AG04449 (cell line): ENCODE data around the gene ERC2.

Source experiments
- CTCF ChIA-PET: fragments of 350-600 bp; formaldehyde crosslinking; extraction: SDS; loops from one replicate; lab custom pipeline; 2021; ENCODE audit warnings: antibody characterized with exemption; lab: Yijun Ruan, JAX
- POLR2A ChIA-PET: fragments of 400-600, 350-600 bp; formaldehyde crosslinking; extraction: SDS; loops from one replicate; lab custom pipeline; 2020; ENCODE audit warnings: antibody characterized with exemption, inconsistent platforms; lab: Yijun Ruan, JAX
- DNase-seq: peaks from one replicate; pipeline ENCODE4 v3.0.0-alpha.2; 2010; ENCODE audit warnings: low read depth, low spot score
- H3K4me3 ChIP-seq: 2 replicates; pipeline ENCODE4 v1.5.1; 2011; ENCODE audit warnings: low read depth, mild to moderate bottlenecking, control low read depth, low read length
- TF ChIP-seq, protein P1 (sequence below): IDR thresholded peaks from one replicate; pipeline ENCODE4 v1.5.1; 2011; ENCODE audit warnings: mild to moderate bottlenecking, moderate library complexity, low read length, control low read depth, inconsistent platforms; ENCODE audit not compliant: insufficient read depth; ENCODE audit errors: missing control alignments

ERC2 gene

GRCh38 chr3:55622116-55622515 lies 846.2 kb downstream of the ERC2 start:
- ChIA-PET POLR2A (no interaction called here), CTCF (interaction anchor here (1.3 kb wide), 1 partner anchor 769 kb away, joined by 3 read pairs; no protein-coding TSS in a partner anchor)

DNA sequence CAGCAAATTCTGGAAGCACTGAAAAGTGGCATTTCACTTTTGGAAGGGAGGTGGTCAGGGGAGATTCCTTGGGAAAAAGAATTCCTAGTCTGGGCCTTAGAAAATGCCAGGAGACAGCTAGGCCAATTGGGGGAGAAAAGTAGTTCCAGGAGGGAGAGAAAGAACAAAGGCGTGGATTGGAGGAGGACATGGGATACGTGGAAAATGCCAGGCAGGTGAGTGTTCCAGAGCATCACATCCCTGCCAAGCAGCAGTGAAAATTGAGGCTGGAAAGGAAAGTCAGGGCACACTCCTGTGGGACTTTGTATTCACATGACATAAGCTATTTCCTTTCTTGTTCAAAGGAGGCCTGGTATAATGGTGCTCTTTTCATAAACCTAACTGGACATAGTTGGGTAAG lies 846.6 kb downstream of the ERC2 start:
- H3K4me3 ChIP-seq = no peak overlapping the region
- no peak for DNase-seq
- ChIA-PET CTCF (interaction anchor here (0.8 to 1.3 kb wide), 2 partner anchors 117 to 768 kb away, joined by 3 to 4 read pairs; no protein-coding TSS in a partner anchor), POLR2A (no interaction called here)
- TF ChIP-seq, protein P1, sequence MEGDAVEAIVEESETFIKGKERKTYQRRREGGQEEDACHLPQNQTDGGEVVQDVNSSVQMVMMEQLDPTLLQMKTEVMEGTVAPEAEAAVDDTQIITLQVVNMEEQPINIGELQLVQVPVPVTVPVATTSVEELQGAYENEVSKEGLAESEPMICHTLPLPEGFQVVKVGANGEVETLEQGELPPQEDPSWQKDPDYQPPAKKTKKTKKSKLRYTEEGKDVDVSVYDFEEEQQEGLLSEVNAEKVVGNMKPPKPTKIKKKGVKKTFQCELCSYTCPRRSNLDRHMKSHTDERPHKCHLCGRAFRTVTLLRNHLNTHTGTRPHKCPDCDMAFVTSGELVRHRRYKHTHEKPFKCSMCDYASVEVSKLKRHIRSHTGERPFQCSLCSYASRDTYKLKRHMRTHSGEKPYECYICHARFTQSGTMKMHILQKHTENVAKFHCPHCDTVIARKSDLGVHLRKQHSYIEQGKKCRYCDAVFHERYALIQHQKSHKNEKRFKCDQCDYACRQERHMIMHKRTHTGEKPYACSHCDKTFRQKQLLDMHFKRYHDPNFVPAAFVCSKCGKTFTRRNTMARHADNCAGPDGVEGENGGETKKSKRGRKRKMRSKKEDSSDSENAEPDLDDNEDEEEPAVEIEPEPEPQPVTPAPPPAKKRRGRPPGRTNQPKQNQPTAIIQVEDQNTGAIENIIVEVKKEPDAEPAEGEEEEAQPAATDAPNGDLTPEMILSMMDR = no peak

More at GRCh38 chr3:55622116-55622515, 846.2 kb downstream of the ERC2 start:
- TF ChIP-seq, protein P1 = no peak
- no peak for DNase-seq
- H3K4me3 ChIP-seq = no peak overlapping the region

- TF ChIP-seq, protein P1 = no peak
- H3K4me3 ChIP-seq = no peak overlapping the region
- DNase-seq = no peak
- ChIA-PET POLR2A (no interaction called here), CTCF (interaction anchor here (0.8 to 1.3 kb wide), 3 partner anchors 10 to 768 kb away, joined by 3 to 4 read pairs (median 4); no protein-coding TSS in a partner anchor)
Observed at GRCh38 chr3:55621026-55621422, 847.2 kb downstream of the ERC2 start.

- TF ChIP-seq, protein P1 = no peak
- POLR2A ChIA-PET = no interaction called here
- no peak for DNase-seq
- CTCF ChIA-PET = interaction anchor here (1.2 kb wide), 1 partner anchor 11 kb away, joined by 4 read pairs; no protein-coding TSS in a partner anchor
- H3K4me3 ChIP-seq = no peak overlapping the region
Observed at GRCh38 chr3:55620351-55621025, 847.8 kb downstream of the ERC2 start.

DNA sequence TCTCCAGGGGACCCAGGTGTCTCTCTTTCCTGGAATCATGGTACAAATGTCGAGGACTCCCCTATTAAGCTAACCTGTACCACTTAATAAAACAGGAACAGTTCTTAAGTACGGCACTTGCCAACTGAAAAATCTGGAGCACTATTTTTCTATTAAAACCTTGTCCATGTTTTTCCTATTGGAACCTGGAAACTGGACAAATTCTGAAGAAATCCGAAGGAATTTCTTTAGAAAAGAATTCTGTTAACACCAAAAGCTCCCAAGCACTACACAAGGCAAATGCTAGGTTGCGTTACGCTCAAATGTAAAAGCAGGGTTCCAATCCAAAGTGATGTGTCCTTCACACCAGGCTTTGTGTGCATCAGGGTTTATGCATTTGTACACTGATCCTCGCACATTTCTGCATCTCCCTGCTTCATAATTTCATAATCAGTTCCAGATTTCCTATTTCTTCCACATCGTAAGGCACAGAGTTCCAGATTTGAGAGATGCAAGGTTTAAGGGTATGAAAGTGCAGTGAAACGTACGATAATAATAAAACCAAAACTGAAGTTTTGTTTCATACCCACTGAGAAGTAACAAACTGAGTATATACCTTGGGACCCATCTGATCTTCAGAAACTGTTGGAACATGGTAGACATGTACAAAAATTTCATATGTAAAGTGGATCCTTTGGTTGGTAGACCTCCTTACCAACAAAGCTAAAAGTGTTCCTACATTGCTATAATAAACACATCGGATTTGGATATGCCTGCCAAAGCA lies 849.0 kb downstream of the ERC2 start:
- POLR2A ChIA-PET = no interaction called here
- CTCF ChIA-PET = no interaction called here
- TF ChIP-seq, protein P1 = no peak
- no peak for DNase-seq
- H3K4me3 ChIP-seq = no peak overlapping the region

DNA sequence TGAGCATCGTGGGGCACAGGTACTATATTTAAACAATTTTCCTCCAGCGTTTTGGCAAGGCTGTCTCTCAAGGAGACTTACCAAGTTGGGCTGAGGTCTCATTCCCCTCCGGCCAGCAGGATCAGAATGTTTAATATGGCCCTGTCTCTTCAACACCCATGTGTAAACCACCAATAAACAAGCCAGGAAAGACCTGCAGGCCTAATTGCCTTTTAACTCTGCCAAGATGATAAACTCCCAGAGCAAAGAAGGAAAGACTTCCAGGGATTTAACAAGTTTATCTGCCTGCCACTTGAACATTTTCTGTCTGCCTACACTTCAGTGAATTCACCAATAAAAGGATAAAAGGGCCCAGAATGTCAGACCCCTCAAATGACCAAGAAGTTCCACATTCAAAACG lies 850.9 kb downstream of the ERC2 start:
- TF ChIP-seq, protein P1 = no peak
- POLR2A ChIA-PET = no interaction called here
- H3K4me3 ChIP-seq = no peak overlapping the region
- CTCF ChIA-PET = no interaction called here
- no peak for DNase-seq
